HG03342 (cell line): ENCODE results near the gene MEX3D.

ENCODE experiments used
- ATAC-seq: cut with Tn5 transposase; IDR thresholded peaks from one replicate; pipeline ENCODE4 v1.9.1; 2021; ENCODE audit warnings: mild to moderate bottlenecking, moderate library complexity; ENCODE audit not compliant: unreplicated experiment

The MEX3D gene

DNA sequence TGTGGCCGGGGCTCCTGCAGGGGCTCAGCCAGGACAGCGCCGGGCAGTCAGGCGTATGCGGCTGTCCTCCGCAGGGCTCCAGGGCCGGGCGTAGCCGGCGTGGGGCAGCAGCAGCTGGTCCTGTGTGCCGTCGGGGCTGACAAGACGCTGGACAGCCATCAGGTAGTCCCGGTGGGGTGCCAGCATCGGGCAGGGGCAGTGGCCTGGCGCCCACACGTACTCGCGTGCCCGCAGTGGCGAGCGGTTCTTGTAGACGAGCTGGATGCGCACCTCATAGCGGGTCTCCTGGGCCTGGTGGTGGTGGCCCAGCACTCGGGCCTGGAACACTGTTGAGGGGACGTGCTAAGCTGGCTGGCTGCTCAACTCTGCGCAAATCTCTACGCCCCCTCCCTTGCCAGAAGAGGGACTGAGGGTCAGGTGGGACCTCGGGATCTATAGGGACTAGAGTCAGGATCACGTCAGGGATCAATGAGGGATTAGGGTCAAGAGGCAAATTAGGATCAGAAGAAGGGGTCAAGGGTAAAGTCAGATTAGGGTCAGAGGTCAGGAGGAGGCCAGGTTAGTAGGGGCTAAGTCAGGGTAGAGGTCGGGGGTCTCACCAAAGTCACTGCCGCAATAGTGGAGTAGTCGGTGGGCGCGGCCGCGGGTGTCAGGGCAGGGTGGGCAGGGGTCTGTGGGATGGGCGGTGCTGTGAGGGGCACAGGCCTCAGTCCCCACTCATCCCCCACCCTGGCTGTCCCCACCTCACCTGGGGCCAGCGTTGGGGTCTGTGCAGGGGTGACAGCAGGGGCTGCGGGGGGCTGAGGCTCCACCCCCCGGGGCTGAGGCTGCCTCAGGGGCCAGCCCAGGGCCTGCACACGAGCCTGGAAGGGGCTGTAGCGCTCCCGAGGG lies 61.9 kb downstream of the MEX3D start:
- ATAC-seq = no peak

DNA sequence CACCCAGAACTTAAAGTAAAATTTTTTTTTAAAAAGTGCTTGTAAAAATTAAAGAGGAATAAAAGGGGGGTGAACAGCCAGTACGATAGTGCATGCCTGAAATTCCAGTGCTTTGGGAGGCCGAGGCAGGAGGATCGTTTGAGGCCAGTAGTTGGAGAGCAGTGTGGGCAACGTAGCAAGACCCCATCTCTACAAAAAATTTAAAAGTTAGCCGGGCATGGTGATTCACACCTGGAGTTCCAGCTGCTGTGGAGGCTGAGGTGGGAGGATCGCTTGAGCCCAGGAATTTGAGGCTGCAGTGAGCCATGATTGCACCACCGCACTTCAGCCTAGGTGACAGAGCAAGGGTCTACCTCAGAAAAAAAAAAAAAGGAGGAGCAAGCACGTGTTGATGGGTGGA lies 63.1 kb downstream of the MEX3D start:
- ATAC-seq = no peak
